RPMI7951 (cell line): ENCODE measurements around the gene PHF21A. TPM values are rescaled to one million over a fixed set of nuclear protein-coding genes. Genes with fewer than 3 reads are reported as not detected.

Source experiments
- DNase-seq: peaks from one replicate; pipeline ENCODE4 v3.0.0-alpha.2; 2012; ENCODE audit warnings: low read depth
- total RNA-seq: library from RNA; depleted of rRNA; stranded (reverse); fragments of >200 nt; shearing (Covaris generic); gene quantifications from 2 replicates; pipeline ENCODE4 v1.2.3, GENCODE V29; 2014; rRNA removed

Gene PHF21A
- 6.4 and 10.5 TPM in 2 replicates for total RNA-seq

DNA sequence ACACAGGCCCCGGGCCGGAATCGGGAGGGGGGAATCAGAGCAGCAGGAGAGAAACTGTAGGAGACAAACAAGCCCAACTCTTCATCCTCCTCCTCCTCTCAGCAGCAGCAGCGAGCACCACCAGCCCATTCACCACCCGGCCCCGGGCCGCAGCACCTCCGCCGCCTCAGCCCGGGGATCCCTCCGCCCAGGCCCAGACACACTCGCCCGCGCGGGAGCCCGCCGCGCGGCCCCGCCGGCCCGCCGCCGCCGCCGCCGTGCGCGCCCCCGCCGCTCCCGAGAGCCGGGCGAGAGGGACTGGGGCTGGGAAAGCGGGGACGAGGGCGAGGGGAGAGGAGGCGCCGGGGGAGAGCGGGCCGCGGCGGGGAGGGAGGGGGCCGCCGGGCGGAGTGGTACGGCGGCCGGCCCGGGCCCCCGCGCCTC, at the start of gene PHF21A:
Gene PHF21A (minus strand): TSS at position 154 of the 423 bp plus-strand sequence. CDS start 37,235 bp downstream, outside the sequence.
- DNase-seq, result peak; percentile 92

DNA sequence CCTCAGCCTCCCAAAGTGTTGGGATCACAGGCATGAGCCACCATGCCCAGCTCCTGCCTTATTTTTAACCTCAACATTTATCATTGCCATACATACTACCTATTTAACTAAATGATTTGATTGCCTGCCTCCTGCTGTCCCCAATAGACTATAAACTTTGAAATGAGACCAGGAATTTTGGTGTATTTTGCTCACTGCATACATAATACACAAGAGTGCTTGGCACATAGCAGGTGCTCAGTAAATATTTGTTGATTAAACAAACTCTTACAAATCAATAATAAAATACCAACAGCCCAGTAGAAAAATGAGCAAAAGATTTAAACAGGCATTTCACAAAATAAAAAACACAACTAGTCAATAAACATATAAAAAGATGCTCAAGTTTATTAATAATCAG, 49.5 kb upstream of the PHF21A start:
- no peak for DNase-seq

DNA sequence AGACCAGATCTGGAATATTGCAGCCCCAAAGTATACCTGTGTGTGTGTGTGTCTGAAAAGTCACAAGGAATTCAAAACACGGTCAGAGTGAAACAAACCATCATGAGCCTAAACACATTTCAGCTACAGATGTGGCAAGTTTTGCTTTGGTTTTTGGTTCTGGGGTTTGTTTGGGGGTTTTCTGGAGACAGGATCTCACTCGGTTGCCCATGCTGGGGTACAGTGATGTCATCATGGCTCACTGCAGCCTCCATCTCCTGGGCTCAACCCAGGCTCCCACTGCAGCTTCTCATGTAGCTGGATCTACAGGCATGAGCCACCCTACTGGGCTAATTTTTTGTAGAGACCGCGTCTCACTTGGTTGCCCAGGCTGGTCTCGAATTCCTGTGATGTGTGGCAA, 41.4 kb upstream of the PHF21A start:
- no peak for DNase-seq

DNA sequence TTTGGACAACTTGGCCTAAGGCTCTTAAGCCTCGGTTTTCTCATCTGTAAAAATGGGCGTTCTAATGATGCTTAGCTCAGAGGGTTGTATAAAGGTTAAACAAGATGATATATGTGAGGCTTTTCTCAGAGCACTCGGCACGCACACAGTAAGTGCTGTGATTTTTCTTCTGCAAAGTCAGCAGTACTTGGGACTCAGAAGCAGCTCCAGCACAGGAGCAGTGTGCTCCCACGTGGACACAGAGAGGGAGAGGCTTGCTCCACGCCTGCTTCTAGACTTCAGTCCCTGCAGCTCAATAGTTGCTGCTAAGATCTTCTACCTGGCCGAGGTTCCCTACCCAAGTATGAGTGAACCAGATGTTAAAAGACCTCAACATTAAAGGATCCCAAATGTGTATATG, 39.9 kb upstream of the PHF21A start:
- no peak for DNase-seq

DNA sequence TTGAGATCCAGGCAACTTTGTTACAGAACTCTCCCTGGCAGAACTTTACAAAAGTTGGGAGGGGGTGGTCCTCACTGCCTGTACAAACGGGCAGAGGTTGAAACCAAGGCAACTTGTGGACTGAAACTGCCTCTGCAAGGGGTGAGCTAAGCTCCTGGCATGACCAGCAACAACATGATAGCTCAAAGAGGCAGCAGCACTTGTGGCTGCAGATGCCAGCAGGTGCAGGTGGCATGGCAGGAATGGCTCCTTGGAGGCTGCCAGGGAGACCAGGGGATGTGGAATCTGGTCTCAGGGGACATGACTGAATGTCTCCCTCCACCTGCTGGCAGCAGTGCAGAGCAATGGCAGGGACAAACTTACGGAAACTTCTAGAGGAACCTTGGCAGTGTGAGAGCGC, 38.8 kb upstream of the PHF21A start:
- no peak for DNase-seq

DNA sequence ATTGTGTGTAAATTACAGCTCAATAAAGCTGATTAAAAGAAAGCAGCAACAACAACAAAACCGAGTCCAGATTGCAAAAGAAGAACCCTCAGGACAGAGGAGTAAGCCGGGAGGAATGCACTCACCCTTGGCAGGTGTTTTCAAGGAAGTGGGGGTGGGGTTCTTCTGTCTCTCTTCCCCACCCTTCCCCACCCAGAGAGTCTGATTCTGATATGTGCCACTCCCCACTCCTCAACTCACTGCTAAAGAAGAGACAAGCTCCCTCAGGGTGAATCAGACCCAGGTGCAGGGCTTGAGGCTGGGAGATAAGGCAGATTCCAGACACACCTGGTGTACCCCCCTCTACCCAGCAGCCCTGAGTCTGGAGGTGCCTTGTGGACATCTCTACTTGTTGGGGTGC, 38.4 kb upstream of the PHF21A start:
- DNase-seq, result no peak

DNA sequence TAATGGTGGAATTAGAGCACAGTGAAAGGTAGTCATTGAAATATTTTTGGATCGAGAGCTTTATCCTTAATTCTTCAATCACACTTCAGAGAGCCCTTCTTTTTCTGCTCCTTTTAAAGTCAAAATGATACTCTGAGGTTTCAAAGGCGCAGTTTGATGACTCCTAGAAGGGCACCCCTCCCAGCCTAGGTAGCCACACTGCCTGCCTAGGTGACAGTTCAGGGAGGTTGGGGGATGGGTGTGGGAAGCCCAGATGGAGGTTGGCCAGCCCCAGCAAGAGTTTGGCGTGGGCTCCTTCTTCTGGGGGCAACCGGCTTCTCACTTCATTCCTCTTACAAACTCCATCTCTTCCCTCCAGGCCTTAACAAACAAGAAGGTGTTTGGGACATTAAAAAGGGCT, 28.6 kb upstream of the PHF21A start:
- DNase-seq, result no peak

DNA sequence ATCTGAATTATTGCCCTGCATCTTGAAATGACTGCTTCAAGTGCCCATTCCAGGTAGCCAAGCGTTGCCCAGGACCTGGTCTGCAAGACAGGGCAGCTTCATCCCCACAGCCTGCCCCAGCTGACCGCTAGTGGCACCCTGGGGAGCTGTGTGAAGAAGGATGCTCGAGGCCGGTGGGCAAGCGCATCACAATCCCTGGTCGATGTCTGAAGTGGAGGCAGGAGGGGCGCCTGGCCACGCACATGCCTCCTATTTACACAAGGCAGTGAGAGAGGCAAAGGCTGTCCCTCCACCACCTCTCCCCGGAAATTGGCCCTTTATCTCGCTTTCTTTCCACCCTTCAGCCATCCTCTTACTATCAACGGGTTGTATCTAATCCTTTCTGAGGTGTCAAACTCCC, 28.1 kb upstream of the PHF21A start:
- DNase-seq, result no peak

DNA sequence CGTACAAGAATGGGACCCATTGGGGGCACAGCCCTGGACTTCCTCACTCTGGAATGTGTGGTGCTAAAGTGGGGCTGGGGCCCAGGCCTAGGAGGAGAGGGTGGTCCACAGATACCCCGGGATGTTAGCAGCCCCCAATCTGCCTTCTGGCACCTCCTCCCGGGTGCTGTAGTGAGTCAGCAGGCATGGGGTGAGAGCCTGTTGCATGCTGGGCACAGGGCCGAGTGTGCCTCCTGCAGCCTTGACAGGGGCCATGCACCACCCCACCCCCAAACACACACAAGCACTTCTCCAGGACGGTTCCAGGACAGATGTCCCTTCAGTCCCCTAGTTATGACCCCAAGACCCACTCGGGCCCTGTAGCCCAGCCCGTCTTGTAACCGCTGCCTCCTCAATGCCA, 23.5 kb upstream of the PHF21A start:
- no peak for DNase-seq

DNA sequence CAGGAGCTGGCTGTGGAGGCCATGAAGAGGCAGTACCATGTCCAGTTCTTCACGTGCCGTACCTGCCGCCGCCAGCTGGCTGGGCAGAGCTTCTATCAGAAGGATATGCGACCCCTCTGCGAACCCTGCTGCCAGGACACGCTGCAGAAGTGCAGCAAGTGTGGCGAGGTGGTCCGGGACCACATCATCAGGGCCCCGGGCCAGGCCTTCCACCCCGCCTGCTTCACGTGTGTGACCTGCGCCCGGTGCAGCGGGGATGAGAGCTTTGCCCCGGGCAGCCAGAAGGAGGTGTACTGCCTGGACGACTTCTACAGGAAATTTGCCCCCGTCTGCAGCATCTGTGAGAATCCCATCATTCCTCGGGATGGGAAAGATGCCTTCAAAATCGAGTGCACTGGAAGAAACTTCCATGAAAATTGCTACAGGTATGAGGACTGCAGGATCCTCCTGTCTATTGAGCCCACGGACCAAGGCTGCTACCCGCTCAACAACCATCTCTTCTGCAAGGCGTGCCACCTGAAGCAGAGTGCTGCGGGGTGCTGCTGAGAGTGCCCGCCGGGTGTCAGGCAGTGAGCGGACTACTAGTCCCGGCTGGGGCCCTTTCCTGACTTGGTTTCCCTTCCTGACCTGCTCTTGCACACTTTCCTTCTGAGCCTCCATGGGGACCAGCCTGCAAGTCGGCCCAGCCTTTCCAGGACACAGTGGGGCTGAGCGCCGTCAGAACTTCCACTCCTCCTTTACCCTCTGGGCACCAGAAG, 22.0 kb upstream of the PHF21A start:
- no peak for DNase-seq

DNA sequence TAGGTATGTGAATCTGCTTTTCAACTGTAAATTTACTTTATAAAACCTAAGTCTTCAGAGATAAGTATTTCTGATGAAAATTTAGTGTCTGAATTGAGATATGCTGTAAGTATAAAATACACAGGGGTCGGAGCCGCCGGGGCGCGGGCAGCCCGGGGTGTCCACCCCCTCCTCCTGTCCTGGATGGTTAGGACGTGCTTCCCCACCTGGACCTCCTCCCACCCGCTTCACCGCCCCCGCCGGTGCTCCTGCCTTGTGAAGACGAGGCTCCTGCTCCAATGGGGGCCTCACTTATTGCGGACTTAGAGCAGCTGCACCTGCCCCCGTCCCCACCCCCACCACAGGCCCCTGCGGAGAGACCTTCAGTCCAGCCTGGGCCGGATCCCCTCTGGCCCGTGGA, 21.3 kb upstream of the PHF21A start:
- no peak for DNase-seq

DNA sequence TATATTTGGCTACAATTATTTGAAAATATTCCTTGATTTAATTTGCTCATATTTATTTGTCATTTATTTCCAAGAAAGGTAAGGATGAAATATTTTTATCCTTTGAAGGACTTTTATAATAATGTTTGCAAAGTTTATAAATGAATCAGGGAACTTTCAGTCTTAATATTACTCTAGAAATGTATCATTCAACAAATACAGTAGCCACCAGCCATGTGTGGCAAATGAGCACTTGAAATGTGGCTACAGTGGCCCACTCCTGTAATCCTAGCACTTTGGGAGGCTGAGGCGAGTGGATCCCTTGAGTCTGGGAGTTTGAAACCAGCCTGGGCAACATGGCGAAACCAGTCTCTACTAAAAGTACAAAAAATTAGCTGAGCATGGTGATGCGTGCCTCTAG, 20.3 kb upstream of the PHF21A start:
- DNase-seq, result no peak

DNA sequence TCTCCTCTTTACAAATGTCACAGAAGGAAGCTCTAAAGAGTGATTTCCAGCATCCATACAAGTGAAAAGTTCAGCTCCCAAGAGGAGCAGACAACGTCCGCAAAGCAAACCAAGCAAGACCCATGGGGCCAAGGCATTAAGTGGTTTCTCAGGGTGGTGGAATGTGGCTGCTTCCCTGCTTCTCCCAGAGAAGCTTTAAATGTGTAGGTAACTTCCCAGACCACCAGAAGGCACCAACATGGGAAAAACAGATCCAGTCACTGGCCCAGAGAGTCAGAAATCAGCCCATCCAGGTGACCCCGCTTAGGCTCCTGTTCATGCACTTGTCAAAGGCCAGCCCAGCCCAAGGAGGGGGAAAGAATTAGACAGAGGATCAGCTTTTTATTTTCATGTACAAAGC, 13.3 kb upstream of the PHF21A start:
- DNase-seq, result no peak

DNA sequence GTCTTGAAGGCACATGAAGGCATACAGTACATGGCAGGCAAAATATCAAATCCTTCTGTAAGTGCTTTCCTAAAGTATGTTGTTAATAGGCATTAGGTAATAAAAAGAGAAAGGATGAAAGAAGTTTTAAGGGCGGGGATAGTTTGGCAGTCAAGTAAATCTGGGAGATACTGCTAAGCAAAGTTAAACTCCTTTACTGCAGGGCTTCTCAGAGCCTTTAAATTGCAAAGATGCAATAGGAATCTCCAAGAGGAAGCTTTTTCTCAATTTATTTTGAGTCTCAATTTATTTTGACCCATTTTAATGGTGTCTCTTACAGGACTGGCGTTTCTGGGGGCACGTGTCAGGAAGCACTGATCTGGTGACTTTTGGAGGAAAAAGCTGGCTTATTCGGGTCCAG, 12.8 kb upstream of the PHF21A start:
- DNase-seq, result no peak

DNA sequence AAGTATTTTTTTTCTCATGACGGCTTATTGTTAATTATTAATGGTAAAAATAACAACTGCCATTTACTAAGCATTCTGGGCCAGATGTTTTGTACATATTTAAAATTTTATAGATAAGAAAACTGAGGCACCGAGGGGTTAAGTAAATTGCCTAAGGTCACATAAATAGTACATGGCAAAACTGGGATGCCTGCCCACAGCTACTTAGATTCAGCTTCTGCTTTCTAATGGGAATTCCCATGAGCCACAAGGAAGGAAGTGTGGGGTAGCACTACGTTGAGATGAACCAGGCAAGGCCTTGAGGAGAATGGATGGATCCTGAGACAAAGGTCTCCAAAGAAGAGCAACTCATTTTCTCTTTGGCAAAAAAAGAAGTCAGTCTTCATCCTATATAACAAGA, 11.9 kb upstream of the PHF21A start:
- no peak for DNase-seq

DNA sequence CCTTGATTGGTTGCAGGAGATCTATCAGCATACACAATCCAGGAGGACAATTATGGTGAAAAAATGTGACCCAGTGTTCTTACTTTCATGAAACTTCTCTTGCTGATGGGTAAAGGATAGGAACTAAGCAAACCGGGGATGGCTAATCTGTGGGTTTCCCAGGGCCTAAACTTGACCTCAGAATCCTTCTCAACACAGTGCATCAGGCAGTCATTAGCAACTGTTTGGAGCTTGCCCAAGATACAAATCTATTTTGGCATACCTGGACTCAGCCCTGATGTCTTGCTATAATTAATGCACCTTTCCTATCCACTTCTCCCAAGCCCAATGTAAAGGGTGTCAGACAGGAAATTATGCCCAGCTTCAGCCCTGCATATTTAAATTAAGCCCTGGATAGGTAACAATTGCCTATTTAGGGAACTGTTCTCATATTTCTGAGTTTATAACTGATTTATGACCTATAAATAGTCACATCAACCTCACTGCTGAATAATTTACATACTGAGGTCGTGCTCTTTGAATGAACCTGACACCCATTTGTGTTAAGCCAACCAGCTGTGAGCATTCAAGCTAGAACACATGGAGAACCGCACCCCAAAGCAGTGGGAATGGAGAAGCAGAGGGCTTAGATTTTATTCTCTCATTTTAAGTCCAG, 9.2 kb upstream of the PHF21A start:
- DNase-seq, result no peak

DNA sequence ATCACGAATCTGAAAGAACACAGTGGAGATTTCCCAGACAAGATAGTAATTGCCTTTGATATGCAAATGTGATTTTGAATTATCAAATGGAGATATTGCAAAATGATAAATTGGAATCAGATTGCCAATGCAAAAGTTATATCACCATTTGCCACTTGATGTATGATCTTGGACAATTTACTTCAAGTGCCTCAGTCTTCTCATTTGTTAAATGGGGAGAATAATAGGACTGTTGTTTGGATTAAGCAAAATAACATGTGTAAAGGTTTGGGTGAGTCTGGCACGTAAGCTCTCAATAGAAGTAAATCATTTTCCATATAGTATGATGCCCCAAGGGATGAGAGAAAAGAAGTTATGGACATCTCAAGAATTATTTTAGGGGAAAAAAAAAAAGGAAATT, 7.9 kb upstream of the PHF21A start:
- DNase-seq, result no peak

DNA sequence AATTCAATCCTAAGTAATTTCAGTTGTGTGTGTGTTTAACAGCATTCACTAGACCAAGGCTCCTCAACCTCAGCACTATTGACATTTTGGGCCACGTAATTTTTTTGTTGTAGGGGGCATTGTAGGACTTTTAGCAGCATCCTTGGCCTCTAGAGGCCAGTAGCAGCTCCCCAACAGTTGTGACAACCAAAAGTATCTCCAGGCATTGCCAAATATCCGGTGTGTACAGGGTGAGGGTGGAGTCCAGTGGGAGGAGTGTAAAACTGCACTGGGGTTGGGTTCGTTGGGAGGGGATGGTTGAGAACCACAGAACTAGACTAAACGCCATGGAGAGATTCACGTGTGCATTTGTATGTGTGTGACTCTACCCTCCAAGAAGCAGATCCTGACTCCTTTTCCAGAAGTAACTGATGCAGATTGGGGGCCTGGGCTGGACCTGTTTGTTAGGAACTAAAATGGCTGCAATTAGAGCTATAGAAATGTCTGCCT, 5.9 kb upstream of the PHF21A start:
- peak; percentile 88 for DNase-seq

DNA sequence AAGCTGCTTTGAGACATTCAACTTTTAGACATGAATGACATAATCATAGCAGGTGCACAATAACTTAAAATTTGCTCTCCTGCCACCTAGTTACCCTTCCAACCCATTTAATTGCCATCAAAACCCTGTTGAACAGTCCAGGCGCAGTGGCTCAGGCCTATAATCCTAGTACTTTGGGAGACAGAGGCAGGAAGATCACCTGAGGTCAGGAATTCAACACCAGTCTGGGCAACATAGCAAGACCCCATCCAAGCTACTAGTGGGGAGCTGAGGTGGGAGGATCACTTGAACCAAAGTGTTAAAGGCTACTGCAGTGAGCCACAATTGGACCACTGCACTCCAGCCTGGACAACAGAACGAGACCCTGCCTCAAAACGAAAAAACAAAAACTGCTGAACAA, 4.0 kb upstream of the PHF21A start:
- DNase-seq, result no peak

DNA sequence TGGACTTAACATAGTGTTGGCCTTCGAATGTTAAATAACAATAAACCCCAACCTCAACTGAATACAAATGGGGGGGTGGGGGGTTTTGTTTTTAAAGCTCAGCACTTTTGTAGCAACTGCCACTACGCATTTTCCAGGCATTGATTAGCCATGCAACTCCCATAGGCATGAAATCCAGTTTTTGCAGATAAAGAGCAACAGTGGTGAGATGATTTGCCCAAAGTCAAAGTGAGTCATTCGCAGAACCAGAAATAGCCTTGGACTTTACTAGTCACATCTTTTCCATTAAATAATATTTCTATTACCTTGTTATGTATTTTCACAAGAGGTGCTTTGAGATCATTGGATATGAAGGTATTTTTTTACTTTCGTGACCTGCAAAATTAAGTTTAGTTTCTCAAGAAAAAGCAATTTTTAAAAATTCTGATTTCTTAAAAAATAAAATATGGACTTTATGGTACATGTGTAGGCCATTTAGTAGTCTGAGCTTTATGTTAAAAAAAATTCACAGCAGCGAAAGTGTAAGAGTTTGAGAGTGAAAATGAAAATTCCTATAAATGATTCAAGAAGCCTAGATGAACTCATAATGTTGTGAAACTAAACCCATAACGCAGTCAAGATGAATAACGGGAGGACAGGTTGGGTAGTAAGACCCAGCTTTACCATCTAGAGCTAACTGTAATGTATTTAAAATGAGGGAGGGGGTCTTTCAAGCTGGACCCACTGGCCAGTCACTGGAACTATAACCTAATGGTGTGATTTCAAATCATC, 1.9 kb upstream of the PHF21A start:
- DNase-seq, result peak; percentile 37

DNA sequence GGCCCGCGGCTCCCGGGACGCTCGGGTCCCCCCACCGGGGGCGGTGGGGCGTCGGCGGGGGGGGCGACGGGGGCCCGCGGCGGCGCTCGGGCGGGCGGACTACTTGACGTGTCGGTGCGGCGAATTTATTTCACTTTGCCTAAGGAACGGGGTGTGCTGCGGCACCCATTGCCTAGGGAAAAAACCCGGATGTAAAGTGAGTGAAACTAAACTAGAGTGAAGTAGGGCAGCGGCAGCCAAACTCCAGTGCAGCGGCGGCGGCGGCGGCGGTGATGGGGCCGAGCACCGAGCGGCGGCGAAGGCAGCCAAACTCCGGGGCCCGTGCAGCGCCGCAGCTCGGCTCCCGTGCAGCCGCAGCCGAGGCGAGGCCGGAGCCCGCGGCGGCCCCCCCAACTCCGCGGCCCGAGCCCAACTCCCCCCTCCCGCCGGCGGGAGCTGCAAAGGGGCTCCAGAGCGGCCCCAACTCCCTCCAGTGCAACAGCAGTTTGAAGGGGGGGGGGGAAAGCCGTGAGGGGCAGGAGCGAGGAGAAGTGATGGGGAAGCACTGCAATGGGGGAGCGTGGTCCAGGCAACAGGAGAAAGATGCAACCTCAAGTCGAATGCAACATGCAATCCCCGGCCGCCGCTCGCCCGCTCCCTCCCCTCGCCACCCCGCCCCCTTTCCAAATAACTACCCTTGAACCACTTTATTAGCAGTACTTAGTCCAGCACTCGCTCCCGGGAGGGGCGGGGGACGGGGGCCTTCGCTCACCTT, 647 bp upstream of the PHF21A start:
- DNase-seq, result peak; percentile 89
